HG02885 (cell line): ENCODE data around the gene TXNDC2.
"Not testable (repeated sequence)": the region's sequence is repeated elsewhere in the genome, so short reads cannot be mapped to it uniquely, and the experiment has no call there.

Experiments
- ATAC-seq: cut with Tn5 transposase; IDR thresholded peaks from one replicate; pipeline ENCODE4 v1.9.1; 2021; ENCODE audit warnings: mild to moderate bottlenecking; ENCODE audit not compliant: unreplicated experiment, poor library complexity

Gene TXNDC2

GRCh38 chr18:9910071-9910470 is 24.3 kb downstream of the TXNDC2 start:
- ATAC-seq, result no peak

GRCh38 chr18:9910661-9911060 is 24.9 kb downstream of the TXNDC2 start:
- no peak for ATAC-seq

- ATAC-seq, result no peak
These were observed 25.5 kb downstream of the TXNDC2 start for GRCh38 chr18:9911226-9911625.

- not testable (repeated sequence) for ATAC-seq
These were observed 26.5 kb downstream of the TXNDC2 start for GRCh38 chr18:9912285-9912684.

GRCh38 chr18:9913151-9913525 is 27.4 kb downstream of the TXNDC2 start:
- ATAC-seq, result no peak

- peak; percentile 81 for ATAC-seq
These were observed 28.0 kb downstream of the TXNDC2 start, which contains the start of gene VAPA for GRCh38 chr18:9913526-9914333. Gene VAPA, plus strand, starts transcription at chr18:9914016. Its CDS starts 241 bp downstream, at chr18:9914257.

- no peak for ATAC-seq
These were observed 28.5 kb downstream of the TXNDC2 start for GRCh38 chr18:9914334-9914583.

- peak; percentile 37 for ATAC-seq
These were observed 29.0 kb downstream of the TXNDC2 start for GRCh38 chr18:9914584-9915290.

- ATAC-seq, result no peak
These were observed 29.7 kb downstream of the TXNDC2 start for GRCh38 chr18:9915291-9916076.

- no peak for ATAC-seq
These were observed 30.4 kb downstream of the TXNDC2 start for GRCh38 chr18:9916077-9916639.

GRCh38 chr18:9916808-9917207 is 31.0 kb downstream of the TXNDC2 start:
- ATAC-seq, result no peak

- ATAC-seq, result no peak
These were observed 32.4 kb downstream of the TXNDC2 start for GRCh38 chr18:9918016-9918680.

- ATAC-seq, result no peak
These were observed 33.9 kb downstream of the TXNDC2 start for GRCh38 chr18:9919564-9920232.

GRCh38 chr18:9922592-9923311 is 37.0 kb downstream of the TXNDC2 start:
- no peak for ATAC-seq

GRCh38 chr18:9924371-9924943 is 38.7 kb downstream of the TXNDC2 start:
- ATAC-seq, result no peak

GRCh38 chr18:9925369-9925768 is 39.6 kb downstream of the TXNDC2 start:
- ATAC-seq, result no peak

GRCh38 chr18:9925795-9926194 is 40.0 kb downstream of the TXNDC2 start:
- no peak for ATAC-seq

GRCh38 chr18:9926223-9926894 is 40.6 kb downstream of the TXNDC2 start:
- no peak for ATAC-seq
